ENCODE results near the gene CHDH.

CHDH gene, protein sequence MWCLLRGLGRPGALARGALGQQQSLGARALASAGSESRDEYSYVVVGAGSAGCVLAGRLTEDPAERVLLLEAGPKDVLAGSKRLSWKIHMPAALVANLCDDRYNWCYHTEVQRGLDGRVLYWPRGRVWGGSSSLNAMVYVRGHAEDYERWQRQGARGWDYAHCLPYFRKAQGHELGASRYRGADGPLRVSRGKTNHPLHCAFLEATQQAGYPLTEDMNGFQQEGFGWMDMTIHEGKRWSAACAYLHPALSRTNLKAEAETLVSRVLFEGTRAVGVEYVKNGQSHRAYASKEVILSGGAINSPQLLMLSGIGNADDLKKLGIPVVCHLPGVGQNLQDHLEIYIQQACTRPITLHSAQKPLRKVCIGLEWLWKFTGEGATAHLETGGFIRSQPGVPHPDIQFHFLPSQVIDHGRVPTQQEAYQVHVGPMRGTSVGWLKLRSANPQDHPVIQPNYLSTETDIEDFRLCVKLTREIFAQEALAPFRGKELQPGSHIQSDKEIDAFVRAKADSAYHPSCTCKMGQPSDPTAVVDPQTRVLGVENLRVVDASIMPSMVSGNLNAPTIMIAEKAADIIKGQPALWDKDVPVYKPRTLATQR

DNA sequence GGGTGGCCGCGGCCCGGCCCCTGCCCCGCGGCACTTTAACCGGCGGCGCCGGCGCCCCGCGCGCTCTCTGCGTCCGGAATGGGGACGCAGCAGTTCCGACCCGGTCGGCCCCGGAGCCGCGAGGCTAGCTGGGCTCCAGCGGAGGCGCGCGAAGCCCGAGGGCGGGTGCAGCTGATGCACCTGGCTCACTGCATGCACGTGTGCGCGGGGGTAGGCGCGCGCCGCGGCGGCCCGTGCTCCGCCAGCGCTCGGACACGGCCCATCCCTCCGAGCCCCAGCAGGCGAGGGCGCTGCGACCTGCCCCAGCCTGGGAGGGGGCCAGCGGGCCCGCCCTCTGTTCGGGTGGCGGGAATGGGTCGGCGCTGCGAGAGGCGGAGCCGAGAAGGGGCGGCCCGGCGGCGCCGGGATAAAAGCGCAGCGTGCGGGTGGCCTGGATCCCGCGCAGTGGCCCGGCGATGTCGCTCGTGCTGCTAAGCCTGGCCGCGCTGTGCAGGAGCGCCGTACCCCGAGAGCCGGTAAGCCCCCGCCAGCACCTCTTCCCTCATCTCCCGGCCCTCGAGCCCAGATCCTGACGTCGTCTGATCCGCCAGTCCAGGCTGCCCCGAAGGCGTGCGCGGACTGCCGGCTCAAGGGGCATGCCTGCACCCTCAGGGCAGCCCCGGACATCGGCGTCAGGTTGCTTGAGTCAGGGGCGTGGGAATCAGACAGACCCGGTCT is at the start of gene CHDH, which contains the start of gene IL17RB:
Gene CHDH (minus strand): TSS at position 286 of the 717 bp plus-strand sequence. CDS start 22,411 bp downstream, outside the sequence.
Gene IL17RB (plus strand): TSS at position 435 of the 717 bp plus-strand sequence. CDS start 21 bp downstream, at position 456.
- TF ChIP-seq YY1 (IDR thresholded peaks at IDR 0.05; ENCODE audit: insufficient read depth, insufficient read length) (no peak), SUZ12 (IDR thresholded peaks at IDR 0.05; ENCODE audit: extremely low read depth, insufficient read depth, insufficient read length) (no peak), ZNF274 (IDR thresholded peaks at IDR 0.05; ENCODE audit: low read depth, low read length) (no peak)
- DNase-seq (ENCODE audit: low read depth, low spot score), result no peak
- Histone ChIP-seq H3K9ac (ENCODE audit: insufficient read length, low read depth) (peak within 1 kb of the TSS; percentile 94), H3K9me3 (ENCODE audit: insufficient read depth, low read length) (no peaks in the 10 kb centered on the region), H3K27me3 (ENCODE audit: insufficient read depth, insufficient read length) (peaks cover 8% of the 10 kb centered on the region), H3K4me1 (ENCODE audit: insufficient read depth, insufficient read length) (peaks cover 26% of the 10 kb centered on the region), H3K36me3 (ENCODE audit: insufficient read depth, insufficient read length, low read length) (peaks cover 12% of the 10 kb centered on the region), H3K4me3 (ENCODE audit: insufficient read length, low read depth) (peak within 1 kb of the TSS; percentile 71)

DNA sequence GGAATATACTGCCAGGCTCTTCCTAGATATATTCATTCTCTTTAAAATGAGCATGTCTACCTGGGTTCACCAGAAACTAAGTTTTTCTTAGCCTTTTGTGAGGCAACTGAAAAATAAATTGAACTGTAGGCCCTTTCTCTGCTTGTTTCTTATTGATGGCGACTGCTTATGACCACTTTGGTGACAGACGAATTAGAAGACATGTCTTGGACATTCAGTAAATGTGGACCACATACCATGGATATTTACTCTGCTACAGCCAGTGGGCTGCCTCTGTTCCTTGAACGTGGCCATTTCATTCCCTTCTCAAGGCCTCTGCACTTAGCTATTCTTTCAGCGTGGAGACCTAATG is 46.0 kb upstream of the CHDH start:
- DNase-seq (ENCODE audit: low read depth, low spot score), result no peak
- H3K4me3 ChIP-seq (ENCODE audit: insufficient read length, low read depth), result peak overlapping the region; percentile 56

DNA sequence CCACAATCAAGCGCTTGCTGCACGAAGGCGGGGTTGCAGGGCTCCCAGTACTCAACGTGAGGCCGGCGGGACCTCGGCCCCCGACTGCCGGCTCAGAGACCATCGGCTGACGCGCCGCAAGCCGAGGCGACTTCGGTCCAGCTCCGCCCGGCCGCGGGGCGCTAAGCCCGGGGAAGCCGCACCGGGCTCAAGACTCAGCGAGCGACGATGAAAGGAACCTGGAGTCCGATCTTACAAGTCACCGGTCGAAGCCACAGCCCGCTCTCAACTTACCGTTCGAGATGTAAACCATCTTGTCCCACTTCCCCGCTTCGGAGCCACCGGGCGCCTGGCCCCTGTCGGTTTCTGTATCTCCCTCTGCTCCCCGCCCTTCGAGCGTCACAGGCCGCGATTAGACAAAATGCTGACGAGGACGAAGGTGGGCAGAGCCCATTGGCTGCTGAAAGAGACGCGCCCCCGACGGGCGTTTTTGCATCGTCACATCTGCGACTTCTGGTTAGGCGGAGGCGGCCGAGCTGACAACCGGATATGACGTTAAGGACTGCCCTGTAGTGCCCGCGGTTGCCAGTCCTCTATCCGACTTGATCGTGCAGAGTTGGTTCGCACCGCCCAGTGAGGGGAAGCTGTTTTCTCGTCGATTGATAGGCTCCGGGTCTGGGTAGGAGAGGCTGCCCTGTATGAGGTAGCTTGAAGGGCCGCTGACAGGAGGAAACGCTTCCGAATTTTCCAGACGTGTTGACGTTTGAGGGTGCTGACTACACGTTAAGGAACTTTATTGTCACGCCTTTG is 45.5 kb upstream of the CHDH start, which contains the start of gene SELENOK:
Gene SELENOK (minus strand): TSS at position 363 of the 789 bp plus-strand sequence.
- no peak for TF ChIP-seq YY1 (IDR thresholded peaks at IDR 0.05; ENCODE audit: insufficient read depth, insufficient read length)
- TF ChIP-seq SUZ12 (IDR thresholded peaks at IDR 0.05; ENCODE audit: extremely low read depth, insufficient read depth, insufficient read length), result no peak
- no peak for TF ChIP-seq ZNF274 (IDR thresholded peaks at IDR 0.05; ENCODE audit: low read depth, low read length)
- peak; percentile 99 for DNase-seq (ENCODE audit: low read depth, low spot score)
- Histone ChIP-seq H3K36me3 (ENCODE audit: insufficient read depth, insufficient read length, low read length) (peaks cover 25% of the 10 kb centered on the region), H3K4me1 (ENCODE audit: insufficient read depth, insufficient read length) (no peaks in the 10 kb centered on the region), H3K9me3 (ENCODE audit: insufficient read depth, low read length) (no peaks in the 10 kb centered on the region), H3K27me3 (ENCODE audit: insufficient read depth, insufficient read length) (no peaks in the 10 kb centered on the region), H3K4me3 (ENCODE audit: insufficient read length, low read depth) (peak within 1 kb of the TSS; percentile 94), H3K9ac (ENCODE audit: insufficient read length, low read depth) (peak within 1 kb of the TSS; percentile 92)

More for the DNA sequence above, 46.0 kb upstream of the CHDH start:
- H3K27me3 ChIP-seq (ENCODE audit: insufficient read depth, insufficient read length), result no peaks in the 10 kb centered on the region
- H3K36me3 ChIP-seq (ENCODE audit: insufficient read depth, insufficient read length, low read length), result peaks cover 19% of the 10 kb centered on the region
- no peak for TF ChIP-seq YY1 (IDR thresholded peaks at IDR 0.05; ENCODE audit: insufficient read depth, insufficient read length)
- no peak for TF ChIP-seq SUZ12 (IDR thresholded peaks at IDR 0.05; ENCODE audit: extremely low read depth, insufficient read depth, insufficient read length)
- no peak for TF ChIP-seq ZNF274 (IDR thresholded peaks at IDR 0.05; ENCODE audit: low read depth, low read length)
- H3K4me1 ChIP-seq (ENCODE audit: insufficient read depth, insufficient read length), result no peaks in the 10 kb centered on the region
- H3K9ac ChIP-seq (ENCODE audit: insufficient read length, low read depth), result peak overlapping the region; percentile 45
- H3K9me3 ChIP-seq (ENCODE audit: insufficient read depth, low read length), result no peaks in the 10 kb centered on the region

DNA sequence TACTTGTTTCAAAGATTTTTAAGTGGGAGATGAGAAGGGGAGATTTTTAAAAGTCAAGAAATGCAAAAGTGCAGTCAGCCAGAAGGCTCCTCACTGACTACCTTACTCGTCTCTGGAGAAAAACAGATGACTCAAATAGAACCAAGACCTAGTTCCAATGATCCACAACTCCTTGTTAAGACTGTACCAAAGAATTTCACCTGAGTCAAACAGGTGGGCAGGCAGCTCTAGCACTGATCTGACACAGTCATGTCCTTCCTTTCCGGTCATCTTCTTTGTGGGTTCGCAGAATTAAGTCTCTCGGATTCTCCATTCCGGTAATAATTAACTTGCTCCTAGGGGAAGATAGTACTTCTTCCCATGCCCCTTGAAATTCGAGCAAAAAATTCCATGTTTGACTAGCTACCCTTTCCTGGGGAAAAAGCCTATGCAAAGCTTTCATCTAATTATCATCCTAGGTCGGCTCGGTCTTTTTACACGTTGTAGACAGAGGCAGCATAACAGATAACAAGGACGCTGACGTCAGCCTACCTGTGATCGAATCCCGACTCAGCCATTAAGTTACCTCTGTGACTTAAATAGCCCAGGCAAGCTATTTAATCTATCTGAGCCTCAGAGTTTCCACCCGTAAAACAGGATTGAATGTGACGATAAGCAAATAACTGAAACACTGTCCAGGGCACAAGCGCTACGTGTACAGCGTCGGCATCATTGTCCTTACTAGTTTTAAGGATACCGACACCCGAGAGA is 44.7 kb upstream of the CHDH start:
- Histone ChIP-seq H3K9me3 (ENCODE audit: insufficient read depth, low read length) (no peaks in the 10 kb centered on the region), H3K4me3 (ENCODE audit: insufficient read length, low read depth) (peak overlapping the region; percentile 94), H3K36me3 (ENCODE audit: insufficient read depth, insufficient read length, low read length) (peaks cover 28% of the 10 kb centered on the region), H3K4me1 (ENCODE audit: insufficient read depth, insufficient read length) (no peaks in the 10 kb centered on the region), H3K27me3 (ENCODE audit: insufficient read depth, insufficient read length) (no peaks in the 10 kb centered on the region), H3K9ac (ENCODE audit: insufficient read length, low read depth) (peak overlapping the region; percentile 92)
- DNase-seq (ENCODE audit: low read depth, low spot score), result no peak
- TF ChIP-seq YY1 (IDR thresholded peaks at IDR 0.05; ENCODE audit: insufficient read depth, insufficient read length) (no peak), SUZ12 (IDR thresholded peaks at IDR 0.05; ENCODE audit: extremely low read depth, insufficient read depth, insufficient read length) (no peak), ZNF274 (IDR thresholded peaks at IDR 0.05; ENCODE audit: low read depth, low read length) (no peak)

DNA sequence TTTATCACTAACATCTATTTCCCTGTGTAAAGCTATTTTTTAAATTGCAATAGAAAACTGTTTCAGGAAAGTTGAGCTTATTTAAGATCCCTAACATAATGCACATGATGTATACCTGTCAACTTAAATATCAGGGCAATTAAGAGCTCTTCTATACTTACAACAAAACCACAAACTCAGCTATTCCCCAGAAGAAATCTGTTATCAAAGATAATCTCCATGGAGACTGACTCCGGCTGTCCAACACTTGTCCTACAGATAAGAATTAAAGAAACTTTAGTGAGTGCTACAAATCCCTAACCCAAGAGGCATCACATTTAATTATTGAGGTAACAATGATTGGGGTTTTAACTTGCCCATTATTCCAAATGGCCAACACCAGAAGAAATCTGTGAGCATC is 42.0 kb upstream of the CHDH start:
- H3K4me1 ChIP-seq (ENCODE audit: insufficient read depth, insufficient read length), result no peaks in the 10 kb centered on the region
- TF ChIP-seq ZNF274 (IDR thresholded peaks at IDR 0.05; ENCODE audit: low read depth, low read length) (no peak), YY1 (IDR thresholded peaks at IDR 0.05; ENCODE audit: insufficient read depth, insufficient read length) (no peak), SUZ12 (IDR thresholded peaks at IDR 0.05; ENCODE audit: extremely low read depth, insufficient read depth, insufficient read length) (no peak)
- H3K36me3 ChIP-seq (ENCODE audit: insufficient read depth, insufficient read length, low read length), result peaks cover 54% of the 10 kb centered on the region
- no peaks in the 10 kb centered on the region for H3K27me3 ChIP-seq (ENCODE audit: insufficient read depth, insufficient read length)
- no peak for DNase-seq (ENCODE audit: low read depth, low spot score)
- H3K9ac ChIP-seq (ENCODE audit: insufficient read length, low read depth), result no peak overlapping the region
- H3K4me3 ChIP-seq (ENCODE audit: insufficient read length, low read depth), result no peak overlapping the region
- no peaks in the 10 kb centered on the region for H3K9me3 ChIP-seq (ENCODE audit: insufficient read depth, low read length)

DNA sequence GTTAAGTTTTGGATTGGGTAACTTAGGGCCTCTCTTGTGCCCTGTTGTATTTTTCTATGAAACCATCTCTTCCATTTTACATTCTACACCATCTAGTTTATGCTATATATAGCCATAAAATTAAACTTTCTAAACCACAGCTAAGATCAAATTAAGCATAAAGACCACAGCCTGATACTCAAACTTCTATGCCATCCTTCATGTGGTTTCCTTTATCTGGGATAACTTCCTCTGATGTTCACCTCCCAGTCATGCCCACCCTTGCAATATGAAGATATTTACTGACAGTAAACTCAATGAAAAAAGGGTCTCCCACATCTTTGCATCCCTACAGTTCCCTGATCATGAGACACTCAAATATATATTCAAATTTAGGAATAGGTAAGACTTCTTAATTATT is 41.2 kb upstream of the CHDH start:
- TF ChIP-seq YY1 (IDR thresholded peaks at IDR 0.05; ENCODE audit: insufficient read depth, insufficient read length) (no peak), SUZ12 (IDR thresholded peaks at IDR 0.05; ENCODE audit: extremely low read depth, insufficient read depth, insufficient read length) (no peak), ZNF274 (IDR thresholded peaks at IDR 0.05; ENCODE audit: low read depth, low read length) (no peak)
- H3K4me1 ChIP-seq (ENCODE audit: insufficient read depth, insufficient read length), result no peaks in the 10 kb centered on the region

More for the DNA sequence above, 41.2 kb upstream of the CHDH start:
- H3K9ac ChIP-seq (ENCODE audit: insufficient read length, low read depth), result no peak overlapping the region
- H3K4me3 ChIP-seq (ENCODE audit: insufficient read length, low read depth), result no peak overlapping the region
- H3K36me3 ChIP-seq (ENCODE audit: insufficient read depth, insufficient read length, low read length), result peaks cover 58% of the 10 kb centered on the region
- no peaks in the 10 kb centered on the region for H3K9me3 ChIP-seq (ENCODE audit: insufficient read depth, low read length)
- no peak for DNase-seq (ENCODE audit: low read depth, low spot score)
- no peaks in the 10 kb centered on the region for H3K27me3 ChIP-seq (ENCODE audit: insufficient read depth, insufficient read length)
